ENCODE data around the gene ADORA2A.

Gene ADORA2A

GRCh38 chr22:24427500-24428164, at the start of gene ADORA2A:
TSS of gene ADORA2A (plus strand) at chr22:24427599. CDS start at chr22:24433405, 5,806 bp downstream.
- DNase-seq (ENCODE audit: extremely low spot score) = peak; percentile 66
- TF ChIP-seq CTCF (IDR thresholded peaks at IDR 0.05; ENCODE audit: control extremely low read depth, extremely low read depth, low read depth, missing control alignments) = no peak
- ChIA-PET POLR2A (interaction anchor here (0.5 to 1.3 kb wide), 3 partner anchors 10 to 36 kb away, joined by 3 to 6 read pairs (median 3); no protein-coding TSS in a partner anchor), CTCF (interaction anchor here (0.9 to 3.7 kb wide), 7 partner anchors 9 to 100 kb away, joined by 3 to 17 read pairs (median 4); no protein-coding TSS in a partner anchor)

GRCh38 chr22:24379536-24379935, 47.9 kb upstream of the ADORA2A start:
- POLR2A ChIA-PET = no interaction called here
- CTCF ChIA-PET = no interaction called here
- TF ChIP-seq CTCF (IDR thresholded peaks at IDR 0.05; ENCODE audit: control extremely low read depth, extremely low read depth, low read depth, missing control alignments) = no peak
- no peak for DNase-seq (ENCODE audit: extremely low spot score)

GRCh38 chr22:24380220-24380904, 47.0 kb upstream of the ADORA2A start:
- TF ChIP-seq CTCF (IDR thresholded peaks at IDR 0.05; ENCODE audit: control extremely low read depth, extremely low read depth, low read depth, missing control alignments) = no peak
- DNase-seq (ENCODE audit: extremely low spot score) = no peak
- POLR2A ChIA-PET = no interaction called here
- CTCF ChIA-PET = interaction anchor here (1.2 to 1.6 kb wide), 3 partner anchors 13 to 123 kb away, joined by 3 to 5 read pairs (median 4); no protein-coding TSS in a partner anchor

- ChIA-PET CTCF (interaction anchor here (1.2 to 1.6 kb wide), 3 partner anchors 12 to 123 kb away, joined by 3 to 5 read pairs (median 4); no protein-coding TSS in a partner anchor), POLR2A (no interaction called here)
- DNase-seq (ENCODE audit: extremely low spot score) = no peak
- TF ChIP-seq CTCF (IDR thresholded peaks at IDR 0.05; ENCODE audit: control extremely low read depth, extremely low read depth, low read depth, missing control alignments) = no peak
These were observed 46.5 kb upstream of the ADORA2A start for GRCh38 chr22:24380905-24381230.

- TF ChIP-seq CTCF (IDR thresholded peaks at IDR 0.05; ENCODE audit: control extremely low read depth, extremely low read depth, low read depth, missing control alignments) = no peak
- ChIA-PET POLR2A (no interaction called here), CTCF (interaction anchor here (1.6 kb wide), 1 partner anchor 27 kb away, joined by 3 read pairs; no protein-coding TSS in a partner anchor)
- DNase-seq (ENCODE audit: extremely low spot score) = no peak
These were observed 44.3 kb upstream of the ADORA2A start for GRCh38 chr22:24383061-24383460.

GRCh38 chr22:24384131-24384530, 43.3 kb upstream of the ADORA2A start:
- no peak for TF ChIP-seq CTCF (IDR thresholded peaks at IDR 0.05; ENCODE audit: control extremely low read depth, extremely low read depth, low read depth, missing control alignments)
- DNase-seq (ENCODE audit: extremely low spot score) = no peak
- ChIA-PET CTCF (interaction anchor here (1.3 kb wide), 1 partner anchor 36 kb away, joined by 3 read pairs; no protein-coding TSS in a partner anchor), POLR2A (no interaction called here)
